ENCODE results near the gene CHIT1.
"Not testable (repeated sequence)": the region's sequence is repeated elsewhere in the genome, so short reads cannot be mapped to it uniquely, and the experiment has no call there.

Gene CHIT1

DNA sequence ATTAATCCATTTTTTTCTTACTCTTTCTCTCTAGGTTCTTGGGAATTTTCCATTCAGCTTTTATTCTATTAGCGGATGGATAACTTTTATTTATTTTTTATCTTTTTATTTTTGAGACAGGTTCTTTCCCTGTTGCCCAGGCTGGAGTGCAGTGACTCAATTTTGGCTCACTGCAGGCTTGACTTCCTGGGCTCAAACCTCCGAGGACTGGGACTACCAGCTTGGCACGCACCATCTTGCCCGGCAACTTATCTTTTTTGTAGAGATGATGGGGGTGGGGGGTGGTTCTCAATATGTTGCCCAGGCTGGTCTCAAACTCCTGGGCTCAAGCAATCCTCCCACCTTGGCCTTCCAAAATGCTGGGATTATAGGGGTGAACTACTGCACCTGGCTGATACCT, 36.1 kb upstream of the CHIT1 start:
- no peak for DNase-seq

DNA sequence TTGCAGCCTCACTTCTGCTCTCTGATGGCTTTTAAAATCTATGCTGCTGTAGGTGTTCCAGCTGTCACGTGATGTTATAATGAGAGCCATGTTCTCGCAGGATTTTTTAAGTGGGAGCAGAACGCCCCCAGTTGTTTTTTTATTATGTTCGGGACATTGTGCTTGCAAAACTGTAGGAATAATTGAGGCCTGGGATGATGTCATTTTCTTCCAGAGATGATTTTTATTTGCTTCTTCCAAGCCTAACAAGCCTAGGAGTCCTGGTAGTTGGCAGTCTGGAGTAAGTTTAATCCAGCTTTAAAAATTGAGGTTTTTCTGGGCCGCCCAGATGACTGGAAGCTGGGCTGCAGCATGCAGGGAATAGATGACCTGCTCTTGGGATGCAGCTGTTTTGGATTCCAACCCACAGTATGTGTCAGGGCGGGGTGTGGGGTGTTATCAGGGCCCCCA, 34.6 kb upstream of the CHIT1 start:
- no peak for DNase-seq

DNA sequence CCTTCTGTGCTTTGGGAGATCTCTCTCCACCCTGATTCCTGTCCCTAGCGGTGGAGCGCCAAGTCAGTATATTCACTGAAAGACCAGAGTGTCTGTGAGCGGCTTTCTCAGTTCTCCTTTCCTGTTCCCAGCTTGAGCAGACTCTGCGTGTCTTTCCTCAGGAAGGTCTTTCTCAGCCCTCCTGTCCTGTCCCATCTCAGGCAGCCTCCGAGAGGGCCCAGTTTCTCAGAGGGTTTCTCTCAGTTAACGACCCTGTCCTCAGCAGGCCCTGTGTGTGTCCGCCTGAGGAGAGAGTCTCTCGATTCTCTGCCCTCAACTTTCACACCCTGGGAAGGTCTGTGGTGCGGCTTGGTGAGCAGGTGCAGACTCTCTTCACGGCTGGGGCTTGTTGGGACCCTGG, 34.0 kb upstream of the CHIT1 start:
- DNase-seq: peak; percentile 30

DNA sequence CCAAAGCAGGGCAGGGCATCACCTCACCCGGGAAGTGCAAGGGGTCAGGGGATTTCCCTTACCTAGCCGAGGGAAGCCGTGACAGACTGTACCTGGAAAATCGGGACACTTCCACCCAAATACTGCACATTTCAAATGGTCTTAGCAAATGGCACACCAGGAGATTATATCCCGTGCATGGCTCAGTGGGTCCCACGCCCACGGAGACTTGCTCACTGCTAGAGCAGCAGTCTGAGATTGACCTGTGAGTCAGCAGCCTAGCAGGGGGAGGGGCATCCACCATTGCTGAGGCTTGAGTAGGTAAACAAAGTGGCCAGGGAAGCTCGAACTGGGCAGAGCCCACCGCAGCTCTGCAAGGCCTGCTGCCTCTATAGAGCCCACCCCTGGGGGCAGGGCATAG, 27.2 kb upstream of the CHIT1 start:
- not testable (repeated sequence) for DNase-seq

DNA sequence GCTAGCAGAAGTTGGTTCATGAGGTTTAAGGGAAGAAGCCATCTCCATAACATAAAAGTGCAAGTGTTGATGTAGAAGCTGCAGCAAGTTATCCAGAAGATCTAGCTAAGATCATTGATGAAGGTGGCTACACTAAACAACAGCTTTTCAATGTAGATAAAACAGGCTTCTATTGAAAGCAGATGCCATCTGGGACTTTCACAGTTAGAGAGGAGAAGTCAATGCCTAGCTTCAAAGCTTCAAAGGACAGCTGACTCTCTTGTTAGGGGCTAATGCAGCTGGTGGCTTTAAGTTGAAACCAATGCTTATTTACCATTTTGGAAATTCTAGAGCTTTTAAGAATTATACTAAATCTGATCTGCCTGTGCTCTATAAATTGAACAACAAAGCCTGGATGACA, 25.3 kb upstream of the CHIT1 start:
- DNase-seq: not testable (repeated sequence)

DNA sequence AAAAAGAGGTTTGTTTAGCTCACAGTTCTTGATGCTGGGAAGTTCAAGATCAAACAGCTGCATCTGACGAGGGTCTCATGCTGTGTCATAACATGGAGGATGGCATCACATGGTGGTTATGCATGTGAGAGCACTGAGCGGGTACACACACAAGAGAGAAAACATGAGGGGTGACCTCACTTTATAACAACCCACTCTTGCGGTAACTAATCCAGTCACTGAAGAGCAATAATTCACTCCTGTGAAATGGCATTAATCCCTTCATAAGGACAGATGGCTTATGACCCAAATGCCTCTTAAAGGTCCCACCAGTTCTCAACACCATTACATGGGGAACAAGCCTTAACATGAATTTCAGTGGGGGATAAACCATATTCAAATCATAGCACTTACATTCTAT, 23.2 kb upstream of the CHIT1 start:
- DNase-seq: no peak

DNA sequence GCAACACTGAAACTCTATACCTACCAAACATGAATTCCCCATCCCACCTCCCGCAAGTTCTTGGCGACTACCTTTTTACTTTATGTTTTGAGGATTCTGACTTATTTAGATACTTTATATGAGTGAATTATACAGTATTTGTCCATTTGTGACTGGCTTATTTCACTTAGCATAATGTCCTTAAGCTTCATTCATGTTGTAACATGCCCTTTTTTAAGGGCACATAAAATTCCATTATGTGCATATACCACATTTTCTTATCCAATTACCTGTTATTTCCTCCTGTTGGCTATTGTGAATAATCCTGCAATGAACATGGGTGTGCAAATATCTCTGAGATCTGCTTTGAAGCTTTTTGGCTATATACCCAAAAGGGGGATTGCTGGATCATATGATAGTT, 22.0 kb upstream of the CHIT1 start:
- no peak for DNase-seq

DNA sequence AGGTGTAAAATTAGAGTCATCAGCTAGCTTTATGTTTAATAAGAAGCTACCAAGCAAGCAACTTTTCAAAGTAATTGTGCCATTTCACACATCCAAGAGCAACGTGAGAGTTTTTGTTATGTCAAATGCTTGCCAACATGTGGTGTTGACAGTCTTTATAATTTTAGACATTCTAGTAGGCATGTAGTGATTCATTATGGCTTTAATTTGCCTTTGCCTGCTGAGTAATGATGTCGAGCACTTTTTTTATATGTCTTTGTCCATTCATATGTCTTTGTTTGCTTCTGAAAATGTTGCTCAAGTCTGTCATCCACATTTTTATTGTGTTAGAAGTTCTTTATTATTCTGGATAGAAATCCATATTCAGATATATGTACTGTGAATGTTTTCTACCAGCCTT, 21.4 kb upstream of the CHIT1 start:
- DNase-seq: no peak

DNA sequence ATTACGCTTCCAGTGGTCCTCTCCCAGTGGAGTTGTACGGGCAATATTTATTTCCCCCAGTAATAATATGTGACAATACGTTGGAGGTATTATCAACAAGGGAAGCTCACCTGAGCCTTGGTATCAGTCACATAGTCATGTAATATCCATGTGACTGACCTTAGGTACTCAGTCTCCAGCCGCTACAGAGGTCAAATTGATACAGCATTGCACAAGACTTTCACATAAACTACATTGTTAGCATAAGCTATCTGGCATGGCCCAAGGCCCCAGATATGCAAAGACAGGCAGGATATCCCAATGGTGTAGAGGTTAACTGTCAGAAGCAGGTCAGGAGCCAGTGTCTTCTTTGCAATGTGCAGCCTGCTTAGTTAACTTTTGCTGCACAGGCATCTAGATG, 15.3 kb upstream of the CHIT1 start:
- no peak for DNase-seq

DNA sequence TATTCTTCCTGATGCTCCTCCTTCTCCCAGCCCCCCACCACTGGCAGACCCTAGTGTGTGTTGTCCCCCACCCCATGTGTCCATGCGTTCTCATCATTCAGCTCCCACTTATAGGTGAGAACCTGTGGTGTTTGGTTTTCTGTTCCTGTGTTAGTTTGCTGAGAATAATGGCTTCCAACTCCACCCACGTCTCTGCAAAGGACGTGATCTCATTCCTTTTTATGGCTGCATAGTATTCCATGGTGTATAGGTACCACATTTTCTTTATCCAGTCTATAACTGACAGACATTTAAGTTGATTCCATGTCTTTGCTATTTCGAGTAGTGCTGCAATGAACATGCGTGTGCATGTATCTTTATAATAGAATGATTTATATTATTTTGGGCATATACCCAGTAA, 12.2 kb upstream of the CHIT1 start:
- DNase-seq: not testable (repeated sequence)

DNA sequence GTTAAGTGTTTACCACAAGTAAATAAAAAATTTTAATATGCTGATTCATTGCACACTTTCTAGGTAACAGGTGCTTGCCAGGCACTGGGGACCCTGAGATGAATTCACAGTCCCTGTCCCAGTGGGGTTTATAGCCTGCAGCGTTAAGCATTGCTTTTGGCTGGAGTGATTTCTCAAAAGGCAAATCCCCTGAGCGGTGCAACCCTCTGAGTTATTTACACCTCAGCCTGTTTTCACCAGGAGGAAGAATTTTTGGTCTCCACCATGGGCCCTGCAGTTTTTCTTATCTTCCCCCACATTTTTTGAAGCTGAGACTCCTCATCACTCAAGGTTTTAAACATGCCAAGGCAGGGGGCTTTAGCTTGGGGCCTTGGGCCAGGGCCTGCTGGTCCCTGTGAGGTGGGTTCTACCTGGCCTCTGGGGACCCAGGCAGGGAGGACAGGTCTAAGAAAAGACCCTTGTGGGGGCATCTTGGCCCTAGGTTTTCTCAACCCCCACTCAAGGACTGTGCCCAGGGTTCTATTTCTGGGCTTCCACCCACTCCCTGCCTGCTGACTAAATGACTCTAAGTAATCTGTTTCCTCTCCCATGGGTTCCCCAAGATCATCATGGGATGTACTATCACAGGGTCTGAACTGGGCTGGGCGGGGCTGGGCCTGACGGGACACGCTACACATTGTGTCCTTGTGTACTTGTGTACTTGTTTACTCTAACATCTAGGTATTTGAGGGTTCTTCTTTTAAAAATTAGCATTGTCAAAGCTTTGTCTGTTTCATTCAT, 10.2 kb upstream of the CHIT1 start:
- DNase-seq: peak; percentile 75

DNA sequence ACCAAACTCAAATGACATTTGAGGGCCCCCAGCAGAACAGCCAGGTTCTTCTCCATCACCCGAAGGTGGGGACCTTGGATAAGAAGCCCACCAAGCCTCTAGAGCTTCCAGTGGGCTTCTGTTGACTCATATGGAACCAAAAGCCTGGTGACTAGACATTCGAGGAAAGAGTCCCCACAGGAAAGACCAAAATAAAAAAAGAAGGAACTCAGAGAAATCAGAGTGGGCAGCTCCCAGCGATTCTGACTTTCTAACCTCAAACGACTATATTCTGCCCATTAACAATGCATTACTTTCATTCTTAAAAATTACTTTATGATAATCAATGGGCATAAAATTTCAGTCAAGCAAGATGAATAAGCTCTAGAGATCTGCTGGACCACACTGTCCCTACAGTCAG, 9.6 kb upstream of the CHIT1 start:
- DNase-seq: peak; percentile 42

DNA sequence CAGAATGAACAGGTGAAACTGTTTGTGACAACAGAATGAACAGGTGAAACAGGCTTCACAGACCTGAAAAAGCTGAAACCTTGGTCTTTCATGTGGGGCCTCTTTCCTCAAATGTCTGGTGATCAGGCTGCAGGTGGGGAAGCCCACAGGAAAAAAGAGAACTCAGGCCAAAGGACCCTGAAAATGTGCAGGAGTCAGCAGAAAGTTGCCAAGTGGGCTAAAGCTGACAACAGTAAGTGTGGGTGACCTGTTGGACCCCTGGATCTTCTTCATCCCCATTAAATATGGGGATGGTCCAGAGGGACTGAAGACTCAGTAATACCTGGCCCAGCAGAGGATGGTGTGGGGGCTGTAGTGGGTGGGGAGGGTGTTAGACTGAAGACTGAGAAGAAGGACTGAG, 9.1 kb upstream of the CHIT1 start:
- no peak for DNase-seq

DNA sequence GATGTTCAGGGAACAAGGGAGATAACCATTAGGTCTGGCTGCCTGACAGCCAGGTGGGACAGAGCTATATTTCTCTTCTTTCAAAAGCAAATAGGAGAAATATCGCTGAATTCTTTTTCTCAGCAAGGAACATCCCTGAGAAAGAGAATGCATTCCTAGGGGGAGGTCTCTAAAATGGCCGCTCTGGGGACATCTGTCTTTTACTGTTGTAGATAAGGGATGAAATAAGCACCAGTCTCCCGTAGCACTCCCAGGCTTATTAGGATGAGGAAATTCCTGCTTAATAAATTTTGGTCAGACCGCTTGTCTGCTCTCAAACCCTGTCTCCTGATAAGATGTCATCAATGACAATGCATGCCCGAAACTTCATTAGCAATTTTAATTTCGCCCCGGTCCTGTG, 5.4 kb upstream of the CHIT1 start:
- DNase-seq: not testable (repeated sequence)

DNA sequence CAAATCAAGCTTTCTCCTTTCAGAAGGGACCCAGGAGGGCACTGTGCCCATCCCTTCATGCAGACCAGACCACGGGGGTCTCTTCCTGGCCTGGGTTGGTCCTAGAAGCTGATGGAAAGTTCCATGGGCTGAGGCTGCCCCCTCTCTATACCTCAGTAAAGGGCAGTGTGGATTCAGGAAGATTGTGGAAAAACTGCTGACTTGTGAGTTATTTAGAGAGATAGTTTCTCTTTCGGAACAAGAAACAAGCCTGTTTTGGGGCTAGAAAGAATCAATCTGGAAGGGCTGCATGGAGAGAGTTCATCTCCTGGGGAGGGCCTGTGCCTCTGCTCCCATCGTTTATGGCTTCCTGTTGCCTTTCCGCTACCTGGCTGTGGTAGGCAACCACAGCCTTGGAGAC, 803 bp downstream of the CHIT1 start:
- no peak for DNase-seq

DNA sequence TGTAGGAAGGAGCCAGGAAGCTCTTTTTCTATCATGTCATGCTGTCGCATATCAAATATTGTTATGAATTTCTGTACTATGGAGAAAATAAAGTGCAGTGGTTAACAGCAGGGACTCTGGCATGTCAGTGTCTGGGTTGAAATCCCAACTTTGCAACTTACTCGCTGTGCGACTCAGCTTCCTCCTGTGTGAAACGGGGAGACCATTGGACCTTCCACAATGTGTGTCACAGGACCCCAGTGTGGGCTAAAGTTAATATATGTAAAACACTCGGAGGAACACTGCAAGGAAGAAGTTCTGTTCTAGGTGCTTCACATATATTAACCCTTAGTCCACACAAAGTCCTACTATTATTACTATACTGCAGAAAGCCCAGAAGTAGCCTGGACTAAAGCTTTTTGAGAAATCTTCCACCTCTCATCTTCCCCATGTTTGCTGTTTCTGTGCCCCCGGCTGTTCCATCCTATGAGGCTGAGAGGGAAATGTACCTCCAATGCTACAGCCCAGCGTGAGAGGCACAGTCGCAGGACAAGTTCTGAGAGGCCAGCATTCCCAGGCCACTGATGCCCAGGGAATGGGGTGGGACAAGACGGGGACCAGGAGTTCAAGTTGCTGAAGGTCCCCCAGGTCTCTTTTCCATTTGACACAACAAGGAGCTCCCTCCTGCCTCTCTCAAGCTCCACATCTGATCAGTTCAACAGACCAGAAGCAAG, 1.9 kb downstream of the CHIT1 start:
- peak; percentile 40 for DNase-seq

DNA sequence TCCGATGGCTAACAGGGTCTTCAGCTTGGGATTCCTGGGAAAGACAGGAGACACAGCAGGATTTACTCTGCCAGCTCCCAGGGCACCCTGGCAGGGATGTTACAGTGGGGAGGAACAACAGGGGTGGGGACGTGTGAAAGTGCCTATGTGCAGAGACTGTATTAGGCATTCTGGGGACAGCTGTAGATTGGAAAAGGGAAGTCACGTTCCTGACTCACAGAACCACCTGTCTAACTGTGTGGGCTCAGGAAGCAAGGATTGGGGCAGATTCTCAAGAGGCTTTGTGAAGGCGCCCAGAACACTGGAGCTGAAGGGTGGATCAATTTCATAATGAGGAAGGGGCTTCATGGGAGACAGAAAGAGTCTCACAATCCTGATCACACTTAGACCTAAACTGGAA, 4.4 kb downstream of the CHIT1 start:
- DNase-seq: peak; percentile 34

DNA sequence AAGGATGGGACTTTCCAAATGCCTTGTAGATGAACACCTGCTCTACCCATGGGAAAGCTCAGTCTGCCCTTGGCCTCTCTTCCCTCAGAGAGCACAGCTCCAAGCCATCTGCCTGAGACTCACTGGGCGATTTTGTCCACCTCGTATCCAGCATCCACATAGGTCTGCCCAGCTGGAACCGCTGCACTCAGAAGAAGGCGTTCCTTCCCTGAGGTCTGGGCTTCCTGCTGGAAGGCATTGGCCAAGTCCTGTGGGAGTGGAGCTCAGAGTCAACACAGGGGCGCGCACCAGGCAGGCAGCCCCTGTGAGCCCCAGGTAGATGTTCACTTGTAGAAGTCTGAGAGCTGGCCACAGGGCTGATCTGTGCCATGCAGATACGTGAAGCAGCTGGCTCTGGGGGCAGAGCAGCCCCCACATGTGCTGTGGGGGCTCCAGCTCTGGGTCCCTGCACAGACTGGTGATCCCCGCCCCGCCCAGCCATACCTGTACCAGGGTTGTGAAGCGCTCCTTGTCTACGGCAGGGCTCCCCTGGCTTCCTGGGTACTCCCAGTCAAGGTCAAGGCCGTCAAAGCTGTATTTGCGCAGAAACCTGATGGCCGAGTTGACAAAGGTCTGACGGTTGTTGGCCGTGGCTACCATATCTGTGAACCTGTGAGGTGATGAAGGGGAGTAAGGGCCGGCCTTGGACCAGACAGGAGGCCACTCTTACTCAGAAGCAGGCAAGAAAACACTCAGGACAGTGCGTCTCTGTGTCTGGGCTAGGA, 6.3 kb downstream of the CHIT1 start:
- DNase-seq: no peak

DNA sequence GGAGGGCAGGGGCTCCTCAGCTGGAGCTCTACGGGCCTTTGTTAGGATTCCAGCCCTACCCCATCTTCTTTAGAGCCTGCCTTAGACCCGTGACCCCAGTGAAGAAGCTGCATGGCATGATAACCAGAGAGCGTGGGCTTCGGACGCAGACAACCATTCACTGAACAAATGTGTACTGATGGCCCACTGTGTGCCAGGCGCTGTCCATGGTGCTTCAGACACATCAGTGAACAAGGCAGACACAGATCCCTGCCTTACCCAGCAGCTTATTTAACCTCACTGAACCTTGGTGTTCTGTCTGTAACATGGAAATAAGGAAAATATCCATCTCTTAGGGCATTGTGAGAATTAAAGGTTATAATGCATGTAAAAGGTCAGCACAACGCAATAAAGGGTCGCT, 9.5 kb downstream of the CHIT1 start:
- no peak for DNase-seq

DNA sequence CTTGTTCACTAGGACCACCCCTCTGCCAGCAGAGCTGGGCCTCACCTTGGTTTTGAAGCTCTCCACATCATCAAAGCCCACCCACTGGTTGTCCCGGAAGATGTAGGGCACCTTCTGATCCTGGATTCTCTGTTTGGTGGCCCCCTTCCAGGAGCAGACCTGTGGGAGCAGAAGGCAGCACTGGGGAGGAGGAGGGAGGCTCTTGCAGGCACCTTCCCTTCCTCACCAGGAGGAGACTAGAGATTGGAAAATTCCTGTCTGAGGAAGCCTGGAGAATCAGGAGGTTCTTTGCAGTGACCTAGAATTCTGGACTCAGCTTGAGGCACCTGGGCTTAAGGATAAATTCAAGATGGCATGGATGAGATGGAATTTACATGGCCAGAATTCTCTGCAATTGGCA, 10.3 kb downstream of the CHIT1 start:
- no peak for DNase-seq

DNA sequence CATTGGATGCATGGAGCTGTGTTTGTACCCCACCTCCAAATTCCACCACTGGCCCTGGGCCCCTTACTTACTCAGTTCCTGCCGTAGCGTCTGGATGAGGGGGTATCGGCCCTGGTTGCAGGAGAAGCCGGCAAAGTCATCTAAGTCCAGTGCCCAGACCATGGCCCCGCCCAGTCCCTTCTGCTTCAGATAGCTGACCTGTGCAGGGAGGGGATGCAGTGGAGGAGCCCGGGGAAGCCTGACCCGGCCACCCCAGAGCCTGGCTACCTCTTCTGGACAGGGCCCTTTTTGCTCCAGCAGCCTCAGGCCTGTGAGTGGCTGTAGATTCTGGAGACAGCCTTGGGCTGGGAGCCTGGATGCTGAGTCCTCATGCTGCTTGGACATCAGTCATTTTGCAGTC, 11.8 kb downstream of the CHIT1 start:
- no peak for DNase-seq

DNA sequence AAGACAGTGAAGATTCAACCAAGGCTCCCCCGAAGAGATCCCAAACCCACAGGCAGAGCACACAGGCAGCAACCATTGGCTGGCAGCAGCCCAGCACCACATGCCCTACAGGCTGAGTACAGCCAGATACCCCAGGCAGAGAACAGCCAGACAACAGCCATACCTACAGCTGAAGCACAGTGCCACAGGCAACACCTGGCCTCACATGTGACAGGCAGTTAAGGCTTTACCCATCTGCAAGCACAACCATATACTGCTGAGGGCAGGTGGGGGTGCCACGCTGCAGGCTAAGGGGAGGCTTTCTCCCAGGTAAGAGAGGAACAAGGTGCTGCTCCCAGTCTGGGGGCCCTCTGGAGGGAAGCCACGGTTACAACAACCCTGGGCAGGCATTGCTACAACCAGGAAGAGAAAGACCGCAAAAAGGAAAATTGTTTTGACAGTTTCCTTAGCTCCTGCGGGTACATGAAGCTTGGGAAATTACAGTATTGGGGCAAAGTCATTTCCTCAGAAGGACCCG, 12.3 kb downstream of the CHIT1 start:
- peak; percentile 37 for DNase-seq

DNA sequence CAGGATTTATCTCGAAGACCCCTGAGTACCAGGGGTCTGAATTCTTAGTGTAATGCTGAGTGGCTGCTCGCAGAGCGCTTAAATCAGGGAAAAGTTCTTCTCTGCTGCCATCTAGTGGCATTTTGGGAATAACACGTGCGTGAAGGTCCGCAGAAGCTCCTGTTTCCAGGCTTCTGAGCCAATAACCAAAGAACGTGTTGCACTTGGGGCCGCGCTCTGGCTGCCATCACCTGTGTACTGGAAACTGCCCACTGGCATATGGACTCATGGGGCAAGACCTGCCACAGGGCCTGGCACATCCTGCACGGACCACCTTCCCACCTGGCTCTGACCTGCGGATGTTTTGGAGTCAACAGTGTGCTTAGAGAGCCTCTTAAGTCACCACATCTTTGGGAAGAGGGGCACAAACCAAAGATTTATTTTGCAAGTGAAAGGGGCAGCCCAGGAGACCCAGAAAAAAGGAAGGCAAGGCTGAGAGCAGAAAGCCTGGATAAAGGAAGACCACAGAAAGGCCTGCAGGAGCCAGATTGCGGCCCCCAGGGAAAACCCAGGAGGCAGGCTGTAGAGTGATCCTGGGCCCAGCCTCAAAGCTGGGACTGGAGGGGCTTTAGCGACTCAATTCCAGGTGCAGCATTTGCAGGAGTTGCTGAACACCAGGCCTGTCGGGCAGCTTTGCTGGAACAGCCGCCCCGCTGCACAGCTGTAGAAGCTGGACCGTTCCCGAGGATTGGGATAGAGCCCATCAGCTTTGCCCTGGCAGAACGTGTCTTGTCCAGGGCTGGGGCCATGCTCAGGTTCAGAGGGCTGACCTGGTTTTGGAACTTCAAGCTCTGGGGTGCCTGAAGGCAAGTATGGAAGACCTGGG, 13.0 kb downstream of the CHIT1 start:
- DNase-seq: peak; percentile 87

Measured in suppressor macrophage treated with lipopolysaccharide for 4 hours (primary cell).